Natural killer cell (primary cell): Measurements from ENCODE around the gene LTB4R. TPM values are rescaled to one million over a fixed set of nuclear protein-coding genes. Genes with fewer than 3 reads are reported as not detected.

Experiments used
- ATAC-seq, 3 donors: fragments of 150-1000 bp in 2 of 3; fragments of 200-7000 bp in 1 of 3; cut with Tn5 transposase; 1 replicate in 1 of 3; 2 replicates in 2 of 3; pipeline ENCODE4 v1.10.0; 2021; ENCODE audit warnings: mild to moderate bottlenecking in 2 of 3, moderate library complexity in 2 of 3
- DNase-seq, 2 donors: peaks; one replicate each; pipeline versions ENCODE4 v3.0.0 to v3.0.0-alpha.2; 2013 to 2021; ENCODE audit warnings: mixed read lengths in 1 of 2
- H3K27ac ChIP-seq: one replicate; pipeline ENCODE4 v1.5.1; 2013; ENCODE audit warnings: mild to moderate bottlenecking, low read length
- H3K27me3 ChIP-seq: one replicate; pipeline ENCODE4 v1.6.1; 2013; ENCODE audit warnings: low read length; ENCODE audit not compliant: control insufficient read depth, insufficient read depth
- H3K36me3 ChIP-seq: one replicate; pipeline ENCODE4 v1.6.1; 2013; ENCODE audit warnings: low read length; ENCODE audit not compliant: control insufficient read depth, insufficient read depth
- H3K4me1 ChIP-seq: one replicate; pipeline ENCODE4 v1.6.1; 2013; ENCODE audit warnings: low read length; ENCODE audit not compliant: control insufficient read depth, insufficient read depth
- H3K4me3 ChIP-seq: one replicate; pipeline ENCODE4 v1.5.1; 2013; ENCODE audit warnings: low read length
- H3K9me3 ChIP-seq: one replicate; pipeline ENCODE4 v1.6.1; 2013; ENCODE audit warnings: low read length; ENCODE audit not compliant: control insufficient read depth, insufficient read depth
- H3K27ac Mint-ChIP-seq, 2 donors: one replicate each; pipeline ENCODE4 v1.8.0; 2022; ENCODE audit warnings: mild to moderate bottlenecking in 2 of 2, mixed read lengths in 2 of 2, moderate library complexity in 1 of 2
- H3K27me3 Mint-ChIP-seq, 2 donors: one replicate each; pipeline ENCODE4 v1.8.0; 2022; ENCODE audit warnings: low read depth in 2 of 2, mixed read lengths in 2 of 2
- H3K36me3 Mint-ChIP-seq: one replicate; pipeline ENCODE4 v1.8.0; 2022; ENCODE audit warnings: mixed read lengths
- H3K4me1 Mint-ChIP-seq, 2 donors: one replicate each; pipeline ENCODE4 v1.8.0; 2022; ENCODE audit warnings: mixed read lengths in 2 of 2
- H3K4me3 Mint-ChIP-seq: one replicate; pipeline ENCODE4 v1.8.0; 2022; ENCODE audit warnings: mild to moderate bottlenecking, moderate library complexity, mixed read lengths
- H3K9me3 Mint-ChIP-seq, 2 donors: one replicate each; pipeline ENCODE4 v1.8.0; 2022; ENCODE audit warnings: mixed read lengths in 2 of 2
- WGBS: methylation state at CpG from one replicate; pipeline ENCODE4 v1.1.7; 2013; ENCODE audit warnings: missing lambda C conversion rate; ENCODE audit not compliant: insufficient coverage; 5-methylcytosine and 5-hydroxymethylcytosine counted together
- intact Hi-C: fragments of 100-400 bp; cut with micrococcal nuclease; formaldehyde crosslinking; loops from one replicate; pipeline ENCODE4 v1.14.2; 2022
- total RNA-seq, 4 donors: library from RNA; stranded (reverse); fragments of 120-200 nt in 1 of 4; gene quantifications; one replicate each; pipeline versions ENCODE4 v1.2.3 to v1.2.4, GENCODE V29; 2013 to 2022
- TF ChIP-seq, protein P1 (sequence below): fragments of 200-600 bp; IDR thresholded peaks from one replicate; pipeline ENCODE4 v1.8.0; 2022; ENCODE audit warnings: antibody characterized with exemption

LTB4R gene
- total RNA-seq, 3 donors from 2014 or later (not counting 1 experiment from before 2014, with no cell fraction given) = 33.5 to 55.7 (median 49.7) TPM

DNA sequence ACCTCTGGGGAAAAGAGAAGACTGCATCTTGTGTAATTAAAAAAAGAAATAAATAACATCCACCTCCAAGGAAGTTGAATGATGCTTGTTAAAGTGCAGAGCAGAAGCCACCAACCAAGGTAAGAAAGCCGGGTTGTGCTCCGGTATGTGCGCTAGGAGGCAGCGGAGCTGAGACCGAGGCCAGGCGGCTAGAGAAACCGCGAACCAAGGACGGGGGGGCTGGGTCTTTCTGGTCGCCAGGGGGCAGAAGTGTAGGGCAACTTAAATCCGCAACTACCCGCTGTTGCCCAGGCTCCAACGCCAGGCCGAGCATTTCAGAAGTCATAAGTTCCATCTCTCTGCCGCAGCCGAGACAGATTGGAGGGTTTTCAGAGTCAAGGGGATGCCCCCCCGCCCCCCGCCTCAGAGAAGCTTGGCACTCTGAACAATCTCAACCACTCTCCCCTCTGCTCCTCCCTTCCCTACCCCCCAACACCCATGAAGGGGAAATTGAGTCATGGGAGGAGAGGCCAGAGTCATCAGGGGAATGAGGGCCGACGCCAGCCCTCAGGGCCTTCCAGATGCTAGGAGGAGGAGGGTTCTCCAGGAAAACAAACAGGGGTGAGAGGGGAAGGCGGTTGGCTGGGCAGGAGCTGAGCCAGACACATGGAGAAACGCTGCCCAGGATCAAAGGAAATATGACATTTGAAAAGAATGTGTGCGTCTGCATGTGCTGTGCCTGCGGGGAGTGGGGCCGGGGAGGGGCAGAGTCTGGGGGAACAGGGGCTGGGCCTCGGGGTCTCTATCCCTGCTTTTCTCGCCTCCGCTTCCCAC, 54.5 kb downstream of the LTB4R start:
- Mint-ChIP-seq H3K9me3 (no peaks in the 10 kb centered on the region), H3K4me3 (peak overlapping the region; percentile 77), H3K27me3 (peaks cover 37 to 42% of the 10 kb centered on the region in 2 donors), H3K27ac (peak overlapping the region in 1 of 2 donors; percentile 71), H3K4me1 (peaks cover 19 to 34% of the 10 kb centered on the region in 2 donors), H3K36me3 (no peaks in the 10 kb centered on the region)
- H3K36me3 ChIP-seq = no peaks in the 10 kb centered on the region
- DNase-seq (peak; percentile 70 to 79), ATAC-seq (peak; percentile 79 to 81 (median 79))
- TF ChIP-seq, protein P1, sequence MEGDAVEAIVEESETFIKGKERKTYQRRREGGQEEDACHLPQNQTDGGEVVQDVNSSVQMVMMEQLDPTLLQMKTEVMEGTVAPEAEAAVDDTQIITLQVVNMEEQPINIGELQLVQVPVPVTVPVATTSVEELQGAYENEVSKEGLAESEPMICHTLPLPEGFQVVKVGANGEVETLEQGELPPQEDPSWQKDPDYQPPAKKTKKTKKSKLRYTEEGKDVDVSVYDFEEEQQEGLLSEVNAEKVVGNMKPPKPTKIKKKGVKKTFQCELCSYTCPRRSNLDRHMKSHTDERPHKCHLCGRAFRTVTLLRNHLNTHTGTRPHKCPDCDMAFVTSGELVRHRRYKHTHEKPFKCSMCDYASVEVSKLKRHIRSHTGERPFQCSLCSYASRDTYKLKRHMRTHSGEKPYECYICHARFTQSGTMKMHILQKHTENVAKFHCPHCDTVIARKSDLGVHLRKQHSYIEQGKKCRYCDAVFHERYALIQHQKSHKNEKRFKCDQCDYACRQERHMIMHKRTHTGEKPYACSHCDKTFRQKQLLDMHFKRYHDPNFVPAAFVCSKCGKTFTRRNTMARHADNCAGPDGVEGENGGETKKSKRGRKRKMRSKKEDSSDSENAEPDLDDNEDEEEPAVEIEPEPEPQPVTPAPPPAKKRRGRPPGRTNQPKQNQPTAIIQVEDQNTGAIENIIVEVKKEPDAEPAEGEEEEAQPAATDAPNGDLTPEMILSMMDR = peak; percentile 72
- 11% methylated on average over 24 of the region's 28 CpGs for WGBS
- intact Hi-C loops = loop anchor here (1.0 to 5.0 kb wide), 3 partner anchors 34 to 70 kb away; no protein-coding TSS in a partner anchor
- peaks cover 39% of the 10 kb centered on the region for H3K27me3 ChIP-seq
- no peaks in the 10 kb centered on the region for H3K9me3 ChIP-seq
- no peak overlapping the region for H3K4me3 ChIP-seq
- H3K4me1 ChIP-seq = peaks cover 37% of the 10 kb centered on the region
- no peak overlapping the region for H3K27ac ChIP-seq

DNA sequence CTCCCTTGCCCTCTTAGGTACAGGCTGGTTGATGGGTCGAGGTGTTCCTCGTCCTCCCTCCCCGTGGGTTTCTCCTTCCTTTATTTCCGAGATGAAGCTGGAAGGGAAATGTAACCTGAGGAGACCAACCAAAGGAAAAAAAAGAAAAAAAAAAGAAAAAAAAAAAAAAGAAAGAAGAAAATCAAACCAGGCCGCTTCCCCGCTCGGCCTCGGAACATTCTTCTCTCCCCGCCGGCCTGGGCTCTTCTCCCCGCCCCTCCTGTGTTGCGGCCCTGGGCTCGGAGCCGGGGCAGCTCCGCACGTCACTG, 55.1 kb downstream of the LTB4R start:
- Histone ChIP-seq H3K9me3 (no peaks in the 10 kb centered on the region), H3K36me3 (no peaks in the 10 kb centered on the region), H3K27ac (no peak overlapping the region), H3K4me1 (peaks cover 37% of the 10 kb centered on the region), H3K4me3 (peak overlapping the region; percentile 27), H3K27me3 (peaks cover 39% of the 10 kb centered on the region)
- no peak overlapping the region for H3K4me3 Mint-ChIP-seq
- DNase-seq (no peak), ATAC-seq (no peak)
- H3K27me3 Mint-ChIP-seq = peaks cover 35 to 39% of the 10 kb centered on the region in 2 donors
- no peaks in the 10 kb centered on the region for H3K36me3 Mint-ChIP-seq
- H3K27ac Mint-ChIP-seq = peak overlapping the region in 1 of 2 donors; percentile 53
- intact Hi-C loops = loop anchor here (5.0 kb wide), 1 partner anchor 34 kb away; no protein-coding TSS in a partner anchor
- TF ChIP-seq, protein P1 = no peak
- no peaks in the 10 kb centered on the region for H3K9me3 Mint-ChIP-seq
- H3K4me1 Mint-ChIP-seq = peaks cover 19 to 34% of the 10 kb centered on the region in 2 donors
- WGBS = 7% methylated on average over 11 of the region's 16 CpGs

DNA sequence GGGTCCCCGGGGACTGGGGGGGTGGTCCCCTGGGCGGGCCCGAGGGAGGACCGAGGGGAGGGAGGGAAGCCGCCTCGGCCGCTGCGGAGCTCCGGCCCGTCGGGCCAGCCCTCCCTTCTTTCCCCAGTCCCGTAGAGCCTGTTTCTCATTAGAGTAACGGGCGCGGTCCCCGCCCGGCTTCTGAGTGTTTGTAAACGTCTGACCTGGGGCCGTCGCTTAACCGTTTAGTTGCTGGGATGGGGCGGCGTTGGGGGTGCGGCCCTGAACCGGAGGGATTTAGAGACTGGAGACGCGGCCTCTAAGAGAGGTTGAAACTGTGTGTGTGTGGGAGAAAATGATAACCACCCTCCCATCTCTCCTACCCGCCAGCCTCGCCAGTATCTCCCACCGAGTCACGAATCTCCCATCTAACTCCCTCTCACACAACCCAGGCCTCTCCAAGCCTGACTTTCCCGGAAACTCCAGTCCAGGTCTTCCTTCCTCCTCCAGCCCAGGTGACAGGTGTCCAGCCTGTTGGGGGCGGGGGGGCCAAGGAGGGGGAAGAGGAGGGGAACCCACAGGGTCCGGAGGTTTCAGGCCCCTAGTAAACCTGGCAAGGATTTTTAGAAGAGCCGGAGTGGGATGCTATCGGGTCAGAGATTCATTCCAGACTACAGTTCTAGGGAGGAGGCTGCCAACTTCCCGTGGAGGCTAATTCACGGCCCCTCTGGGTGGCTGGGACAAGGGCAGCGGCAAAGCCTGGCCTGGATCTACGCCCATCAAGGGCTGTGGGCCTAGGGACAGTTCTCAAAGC, 55.6 kb downstream of the LTB4R start:
- Mint-ChIP-seq H3K27ac (peak overlapping the region in 1 of 2 donors; percentile 53), H3K36me3 (no peaks in the 10 kb centered on the region), H3K27me3 (peaks cover 29 to 37% of the 10 kb centered on the region in 2 donors), H3K9me3 (no peaks in the 10 kb centered on the region), H3K4me3 (peak overlapping the region; percentile 82), H3K4me1 (peaks cover 19 to 34% of the 10 kb centered on the region in 2 donors)
- Histone ChIP-seq H3K4me3 (peak overlapping the region; percentile 27), H3K27me3 (peaks cover 39% of the 10 kb centered on the region), H3K4me1 (peaks cover 37% of the 10 kb centered on the region), H3K27ac (no peak overlapping the region), H3K9me3 (no peaks in the 10 kb centered on the region), H3K36me3 (no peaks in the 10 kb centered on the region)
- intact Hi-C loops = loop anchor here (5.0 kb wide), 1 partner anchor 35 kb away; no protein-coding TSS in a partner anchor
- DNase-seq = peak; percentile 25 to 35
- TF ChIP-seq, protein P1 = no peak
- 7% methylated on average over 33 of the region's 40 CpGs for WGBS
- peak; percentile 27 to 45 (median 36) for ATAC-seq

Other genes starting within 250 kb of the LTB4R start
- gene CPNE6, start 239.9 kb upstream of the LTB4R start, total RNA-seq = not detected
- 10 to 100 TPM in 2 of 3 donors, 1 to 10 TPM in 1; 9.8 to 13.8 (median 12.3) TPM for gene PCK2, start 217.2 kb upstream of the LTB4R start, total RNA-seq
- 10 to 100 TPM; 77.5 to 99.3 (median 96.3) TPM for gene DCAF11, start 196.7 kb upstream of the LTB4R start, total RNA-seq
- gene NRL, start 196.6 kb upstream of the LTB4R start, total RNA-seq = 1 to 10 TPM in 2 of 3 donors, under 1 TPM in 1; 0.78 to 3.3 (median 2.8) TPM
- 1 to 10 TPM in 2 of 3 donors, under 1 TPM in 1; 0.80 to 2.8 (median 2.3) TPM for gene FITM1, start 180.8 kb upstream of the LTB4R start, total RNA-seq
- gene PSME1, start 175.3 kb upstream of the LTB4R start, total RNA-seq = 100 to 1,000 TPM; 315 to 345 (median 318) TPM
- gene EMC9, start 169.9 kb upstream of the LTB4R start, total RNA-seq = 10 to 100 TPM in 2 of 3 donors, 1 to 10 TPM in 1; 9.3 to 12.3 (median 12.0) TPM
- gene PSME2, start 164.9 kb upstream of the LTB4R start, total RNA-seq = 100 to 1,000 TPM; 193 to 237 (median 234) TPM
- 100 to 1,000 TPM in 2 of 3 donors, 10 to 100 TPM in 1; 96.9 to 134 (median 125) TPM for gene RNF31, start 164.0 kb upstream of the LTB4R start, total RNA-seq
- 100 to 1,000 TPM; 178 to 348 (median 319) TPM for gene IRF9, start 150.2 kb upstream of the LTB4R start, total RNA-seq
- 100 to 1,000 TPM in 2 of 3 donors, 10 to 100 TPM in 1; 77.7 to 138 (median 103) TPM for gene REC8, start 139.4 kb upstream of the LTB4R start, total RNA-seq
- 10 to 100 TPM; 46.2 to 61.5 (median 51.9) TPM for gene IPO4, start 122.7 kb upstream of the LTB4R start, total RNA-seq
- 10 to 100 TPM; 15.2 to 32.1 (median 28.7) TPM for gene TM9SF1, start 116.1 kb upstream of the LTB4R start, total RNA-seq
- gene TSSK4, start 105.8 kb upstream of the LTB4R start, total RNA-seq = 1 to 10 TPM; 1.3 to 2.9 (median 1.5) TPM
- 100 to 1,000 TPM; 105 to 118 (median 115) TPM for gene CHMP4A, start 98.0 kb upstream of the LTB4R start, total RNA-seq
- gene MDP1, start 95.4 kb upstream of the LTB4R start, total RNA-seq = 1 to 10 TPM; 4.0 to 6.1 (median 5.5) TPM
- gene NEDD8, start 79.1 kb upstream of the LTB4R start, total RNA-seq = 100 to 1,000 TPM in 1 of 3 donors, 10 to 100 TPM in 2; 93.6 to 109 (median 95.9) TPM
- gene GMPR2, start 78.6 kb upstream of the LTB4R start, total RNA-seq = 10 to 100 TPM; 46.5 to 63.3 (median 53.3) TPM
- gene TINF2, start 68.9 kb upstream of the LTB4R start, total RNA-seq = 100 to 1,000 TPM; 158 to 269 (median 176) TPM
- gene TGM1, start 48.3 kb upstream of the LTB4R start, total RNA-seq = 1 to 10 TPM; 1.7 to 4.9 (median 4.7) TPM
- gene RABGGTA, start 39.9 kb upstream of the LTB4R start, total RNA-seq = 10 to 100 TPM; 72.9 to 95.1 (median 88.5) TPM
- 10 to 100 TPM; 39.8 to 59.0 (median 43.3) TPM for gene DHRS1, start 11.7 kb upstream of the LTB4R start, total RNA-seq
- 10 to 100 TPM; 34.9 to 47.8 (median 39.2) TPM for gene NOP9, start 11.7 kb upstream of the LTB4R start, total RNA-seq
- 10 to 100 TPM; 40.0 to 59.6 (median 46.6) TPM for gene CIDEB, start 3.5 kb upstream of the LTB4R start, total RNA-seq
- 10 to 100 TPM; 27.6 to 40.5 (median 37.4) TPM for gene LTB4R2, start 1.4 kb upstream of the LTB4R start, total RNA-seq
- 10 to 100 TPM in 2 of 3 donors, 1 to 10 TPM in 1; 9.8 to 17.6 (median 11.3) TPM for gene ADCY4, start 23.6 kb downstream of the LTB4R start, total RNA-seq
- 10 to 100 TPM; 36.1 to 58.2 (median 45.5) TPM for gene RIPK3, start 28.5 kb downstream of the LTB4R start, total RNA-seq
- not detected for gene NFATC4, start 56.7 kb downstream of the LTB4R start, total RNA-seq
- under 1 TPM; 0.23 to 0.53 (median 0.42) TPM for gene NYNRIN, start 87.5 kb downstream of the LTB4R start, total RNA-seq
- gene CBLN3, start 118.2 kb downstream of the LTB4R start, total RNA-seq = 1 to 10 TPM in 2 of 3 donors, under 1 TPM in 1; 0.75 to 1.5 (median 1.1) TPM
- 100 to 1,000 TPM; 106 to 141 (median 116) TPM for gene KHNYN, start 118.5 kb downstream of the LTB4R start, total RNA-seq
- gene SDR39U1, start 131.3 kb downstream of the LTB4R start, total RNA-seq = 100 to 1,000 TPM in 2 of 3 donors, 10 to 100 TPM in 1; 97.1 to 106 (median 100) TPM
- under 1 TPM in 1 of 3 donors, not detected in 2; 0.63 TPM for gene CMA1, start 196.8 kb downstream of the LTB4R start, total RNA-seq